Panc1 (cell line): ENCODE results near the gene CFAP206.

Source experiments
- CTCF ChIP-seq: fragments of 450-650 bp; IDR thresholded peaks from 2 replicates; pipeline ENCODE4 v1.5.1; 2017; ENCODE audit warnings: mild to moderate bottlenecking
- POLR2AphosphoS5 ChIP-seq: IDR thresholded peaks from 2 replicates; pipeline ENCODE4 v1.6.1; 2012; ENCODE audit warnings: mild to moderate bottlenecking, low read depth, low read length, moderate library complexity
- TCF7L2 ChIP-seq: IDR thresholded peaks from 2 replicates; pipeline ENCODE4 v1.6.1; 2011; ENCODE audit warnings: mild to moderate bottlenecking, low read depth, low read length, inconsistent platforms

GRCh38 chr6:87419266-87419665 lies 11.5 kb downstream of the CFAP206 start:
- TF ChIP-seq TCF7L2 = no peak
- TF ChIP-seq CTCF = no peak
- no peak for TF ChIP-seq POLR2AphosphoS5
